T-helper 1 cell treated with Interleukin-12 subunit alpha and Interleukin-12 subunit beta and Interleukin-4 antibody, amounts not matched to agents 30 μg/mL and 1 μg/mL, for 36 hours (primary cell): ENCODE data around the gene ANGPTL2.

ENCODE experiments used
- H3K27ac Mint-ChIP-seq: one replicate; pipeline ENCODE4 v1.8.0; 2021; ENCODE audit warnings: mild to moderate bottlenecking, mixed read lengths
- H3K27me3 Mint-ChIP-seq: one replicate; pipeline ENCODE4 v1.8.0; 2021; ENCODE audit warnings: low read depth, mixed read lengths
- H3K36me3 Mint-ChIP-seq: one replicate; pipeline ENCODE4 v1.8.0; 2021; ENCODE audit warnings: low read depth, mixed read lengths
- H3K4me1 Mint-ChIP-seq: one replicate; pipeline ENCODE4 v1.8.0; 2021; ENCODE audit warnings: low read depth, mixed read lengths
- H3K4me3 Mint-ChIP-seq: one replicate; pipeline ENCODE4 v1.8.0; 2021; ENCODE audit warnings: mild to moderate bottlenecking, moderate library complexity, mixed read lengths
- H3K9me3 Mint-ChIP-seq: one replicate; pipeline ENCODE4 v1.8.0; 2021; ENCODE audit warnings: mixed read lengths

The ANGPTL2 gene

GRCh38 chr9:127123064-127123890 is 842 bp upstream of the ANGPTL2 start:
- no peak overlapping the region for H3K4me3 Mint-ChIP-seq
- peaks cover 2% of the 10 kb centered on the region for H3K36me3 Mint-ChIP-seq
- H3K9me3 Mint-ChIP-seq, result no peaks in the 10 kb centered on the region
- peaks cover 4% of the 10 kb centered on the region for H3K4me1 Mint-ChIP-seq
- H3K27ac Mint-ChIP-seq, result no peak overlapping the region
- H3K27me3 Mint-ChIP-seq, result peaks cover 75% of the 10 kb centered on the region

GRCh38 chr9:127121628-127122175 is 733 bp downstream of the ANGPTL2 start:
- peaks cover 7% of the 10 kb centered on the region for H3K4me1 Mint-ChIP-seq
- H3K27me3 Mint-ChIP-seq, result peaks cover 66% of the 10 kb centered on the region
- no peak overlapping the region for H3K27ac Mint-ChIP-seq
- no peak overlapping the region for H3K4me3 Mint-ChIP-seq
- no peaks in the 10 kb centered on the region for H3K36me3 Mint-ChIP-seq
- no peaks in the 10 kb centered on the region for H3K9me3 Mint-ChIP-seq

GRCh38 chr9:127119320-127119709 is 3.1 kb downstream of the ANGPTL2 start:
- Mint-ChIP-seq H3K4me1 (peaks cover 17% of the 10 kb centered on the region), H3K27ac (no peak overlapping the region), H3K9me3 (no peaks in the 10 kb centered on the region), H3K4me3 (no peak overlapping the region), H3K27me3 (peaks cover 43% of the 10 kb centered on the region), H3K36me3 (peaks cover 2% of the 10 kb centered on the region)

- peaks cover 17% of the 10 kb centered on the region for H3K4me1 Mint-ChIP-seq
- H3K27me3 Mint-ChIP-seq, result peaks cover 37% of the 10 kb centered on the region
Measured at GRCh38 chr9:127118597-127119319, 3.7 kb downstream of the ANGPTL2 start.

GRCh38 chr9:127117801-127118200 is 4.6 kb downstream of the ANGPTL2 start:
- Mint-ChIP-seq H3K27me3 (peaks cover 27% of the 10 kb centered on the region), H3K36me3 (peaks cover 2% of the 10 kb centered on the region), H3K27ac (no peak overlapping the region), H3K9me3 (no peaks in the 10 kb centered on the region), H3K4me1 (peaks cover 17% of the 10 kb centered on the region), H3K4me3 (no peak overlapping the region)

More at GRCh38 chr9:127118597-127119319, 3.7 kb downstream of the ANGPTL2 start:
- peaks cover 2% of the 10 kb centered on the region for H3K36me3 Mint-ChIP-seq
- no peak overlapping the region for H3K27ac Mint-ChIP-seq
- H3K4me3 Mint-ChIP-seq, result no peak overlapping the region
- no peaks in the 10 kb centered on the region for H3K9me3 Mint-ChIP-seq

GRCh38 chr9:127116957-127117356 is 5.5 kb downstream of the ANGPTL2 start:
- Mint-ChIP-seq H3K36me3 (peaks cover 2% of the 10 kb centered on the region), H3K9me3 (no peaks in the 10 kb centered on the region), H3K27me3 (peaks cover 19% of the 10 kb centered on the region), H3K27ac (peak overlapping the region; percentile 16), H3K4me1 (peaks cover 17% of the 10 kb centered on the region), H3K4me3 (no peak overlapping the region)

GRCh38 chr9:127116088-127116726 is 6.2 kb downstream of the ANGPTL2 start:
- Mint-ChIP-seq H3K36me3 (peaks cover 2% of the 10 kb centered on the region), H3K9me3 (no peaks in the 10 kb centered on the region), H3K27me3 (peaks cover 12% of the 10 kb centered on the region), H3K27ac (no peak overlapping the region), H3K4me1 (peaks cover 17% of the 10 kb centered on the region), H3K4me3 (peak overlapping the region; percentile 14)

- Mint-ChIP-seq H3K36me3 (peaks cover 2% of the 10 kb centered on the region), H3K4me1 (peaks cover 15% of the 10 kb centered on the region), H3K27ac (no peak overlapping the region), H3K9me3 (no peaks in the 10 kb centered on the region), H3K27me3 (peaks cover 15% of the 10 kb centered on the region), H3K4me3 (no peak overlapping the region)
Measured at GRCh38 chr9:127114606-127115005, 7.8 kb downstream of the ANGPTL2 start.

- Mint-ChIP-seq H3K36me3 (peaks cover 2% of the 10 kb centered on the region), H3K4me1 (peaks cover 15% of the 10 kb centered on the region), H3K4me3 (no peak overlapping the region), H3K9me3 (no peaks in the 10 kb centered on the region), H3K27ac (no peak overlapping the region), H3K27me3 (peaks cover 15% of the 10 kb centered on the region)
Measured at GRCh38 chr9:127113191-127113972, 9.1 kb downstream of the ANGPTL2 start.

- no peak overlapping the region for H3K4me3 Mint-ChIP-seq
- H3K4me1 Mint-ChIP-seq, result peaks cover 15% of the 10 kb centered on the region
- no peak overlapping the region for H3K27ac Mint-ChIP-seq
- H3K9me3 Mint-ChIP-seq, result no peaks in the 10 kb centered on the region
- H3K27me3 Mint-ChIP-seq, result peaks cover 15% of the 10 kb centered on the region
- H3K36me3 Mint-ChIP-seq, result peaks cover 2% of the 10 kb centered on the region
Measured at GRCh38 chr9:127112735-127113161, 9.7 kb downstream of the ANGPTL2 start.

GRCh38 chr9:127112056-127112455 is 10.4 kb downstream of the ANGPTL2 start:
- H3K4me3 Mint-ChIP-seq, result no peak overlapping the region
- peaks cover 18% of the 10 kb centered on the region for H3K27me3 Mint-ChIP-seq
- no peaks in the 10 kb centered on the region for H3K9me3 Mint-ChIP-seq
- H3K27ac Mint-ChIP-seq, result no peak overlapping the region
- H3K36me3 Mint-ChIP-seq, result peaks cover 2% of the 10 kb centered on the region
- peaks cover 13% of the 10 kb centered on the region for H3K4me1 Mint-ChIP-seq

GRCh38 chr9:127109212-127109711 is 13.2 kb downstream of the ANGPTL2 start:
- Mint-ChIP-seq H3K27me3 (peaks cover 39% of the 10 kb centered on the region), H3K9me3 (no peaks in the 10 kb centered on the region), H3K27ac (no peak overlapping the region), H3K36me3 (no peaks in the 10 kb centered on the region), H3K4me3 (no peak overlapping the region), H3K4me1 (no peaks in the 10 kb centered on the region)

- Mint-ChIP-seq H3K36me3 (no peaks in the 10 kb centered on the region), H3K27me3 (peaks cover 39% of the 10 kb centered on the region), H3K4me3 (no peak overlapping the region), H3K9me3 (no peaks in the 10 kb centered on the region), H3K27ac (no peak overlapping the region), H3K4me1 (no peaks in the 10 kb centered on the region)
Measured at GRCh38 chr9:127107929-127108876, 14.2 kb downstream of the ANGPTL2 start.
